A549 (cell line): Measurements from ENCODE around the gene OR4D10. TPM values are rescaled to one million over a fixed set of nuclear protein-coding genes. Genes with fewer than 3 reads are reported as not detected.
A peak's percentile ranks its signal among the peaks of the same experiment; 100 is the strongest.

Experiments used
- ATAC-seq, 2 experiments: fragments of 200-7000 bp in 1 of 2; fragments of >200 bp in 1 of 2; cut with Nextera tagmentation in 1 of 2; cut with Tn5 transposase in 1 of 2; 3 replicates each; pipeline versions ENCODE4 v1.8.0 to v1.9.1; 2018 to 2020; ENCODE audit warnings: mild to moderate bottlenecking in 1 of 2, moderate library complexity in 1 of 2
- CTCF ChIA-PET: fragments of 300-600 bp; sonication (Branson Sonifier 250); formaldehyde crosslinking; extraction: SDS; loops from one replicate; lab custom pipeline; 2021; ENCODE audit warnings: antibody characterized with exemption, inconsistent platforms; lab: Yijun Ruan, JAX
- POLR2A ChIA-PET: fragments of 350-600 bp; formaldehyde crosslinking; extraction: SDS; loops from one replicate; lab custom pipeline; 2021; ENCODE audit warnings: antibody characterized with exemption, inconsistent platforms; lab: Yijun Ruan, JAX
- DNase-seq, 2 experiments: peaks; one replicate each; pipeline versions ENCODE4 v3.0.0 to v3.0.0-alpha.2; 2011 to 2016; ENCODE audit warnings: low read depth in 1 of 2, low spot score in 1 of 2
- FAIRE-seq: peaks from 2 replicates; lab custom pipeline; 2011; peaks lifted over from hg19 to GRCh38; lab: Jason Lieb, UNC
- H3K27ac ChIP-seq, 2 experiments: fragments of >200 bp; sonication (Bioruptor Twin); formaldehyde crosslinking; 3 replicates each; pipeline ENCODE4 v1.5.1; 2016 to 2017
- H3K4me1 ChIP-seq: fragments of >200 bp; sonication (Bioruptor Twin); formaldehyde crosslinking; 3 replicates; pipeline ENCODE4 v1.6.1; 2016
- H3K4me2 ChIP-seq: fragments of >200 bp; sonication (Bioruptor Twin); formaldehyde crosslinking; 3 replicates; pipeline ENCODE4 v1.6.1; 2016
- H3K4me3 ChIP-seq: fragments of >200 bp; sonication (Bioruptor Twin); formaldehyde crosslinking; 3 replicates; pipeline ENCODE4 v1.5.1; 2016
- H3K9me3 ChIP-seq: fragments of >200 bp; sonication (Bioruptor Twin); formaldehyde crosslinking; 3 replicates; pipeline ENCODE4 v1.6.1; 2016
- CBX2 ChIP-seq: fragments of 200-600 bp; sonication (generic); IDR thresholded peaks from 2 replicates; pipeline ENCODE4 v1.6.1; 2016; ENCODE audit warnings: low read depth, mild to moderate bottlenecking, borderline replicate concordance
- CBX8 ChIP-seq: fragments of 200-600 bp; sonication (generic); IDR thresholded peaks from 2 replicates; pipeline ENCODE4 v1.6.1; 2016
- CHD2 ChIP-seq: fragments of 150-350 bp; IDR thresholded peaks from 2 replicates; pipeline ENCODE4 v1.6.1; 2014; ENCODE audit warnings: low read length; ENCODE audit not compliant: partially characterized antibody
- CHD4 ChIP-seq: fragments of 200-600 bp; sonication (generic); IDR thresholded peaks from 2 replicates; pipeline ENCODE4 v1.6.1; 2016; ENCODE audit warnings: antibody characterized with exemption, mild to moderate bottlenecking, borderline replicate concordance
- EHF ChIP-seq: fragments of 250-450 bp; sonication (Bioruptor Pico); IDR thresholded peaks from 2 replicates; pipeline ENCODE4 v1.5.0; 2020; ENCODE audit warnings: mild to moderate bottlenecking
- EHMT2 ChIP-seq: fragments of 200-600 bp; sonication (generic); IDR thresholded peaks from 2 replicates; pipeline ENCODE4 v1.6.1; 2016; ENCODE audit warnings: antibody characterized with exemption, low read depth, mild to moderate bottlenecking, moderate library complexity
- EP300 ChIP-seq, 2 experiments: fragments of >200 bp; sonication (Bioruptor Twin); formaldehyde crosslinking; IDR thresholded peaks; 2 replicates in 1 of 2; 3 replicates in 1 of 2; pipeline ENCODE4 v1.6.1; 2016 to 2017
- FOSB ChIP-seq: fragments of 250-450 bp; sonication (Bioruptor Pico); IDR thresholded peaks from 2 replicates; pipeline ENCODE4 v1.5.0; 2020; ENCODE audit warnings: mild to moderate bottlenecking, moderate library complexity
- FOXS1 ChIP-seq: fragments of 250-450 bp; sonication (Bioruptor Pico); IDR thresholded peaks from 2 replicates; pipeline ENCODE4 v1.5.0; 2020; ENCODE audit warnings: mild to moderate bottlenecking, moderate library complexity
- HDAC2 ChIP-seq: fragments of 200-600 bp; sonication (generic); IDR thresholded peaks from 2 replicates; pipeline ENCODE4 v1.6.1; 2016
- HEYL ChIP-seq: fragments of 250-450 bp; sonication (Bioruptor Pico); IDR thresholded peaks from 2 replicates; pipeline ENCODE4 v1.8.0; 2021; ENCODE audit warnings: mild to moderate bottlenecking, moderate library complexity
- HOXA7 ChIP-seq: fragments of 250-450 bp; sonication (Bioruptor Pico); IDR thresholded peaks from 2 replicates; pipeline ENCODE4 v1.5.0; 2020; ENCODE audit warnings: mild to moderate bottlenecking, moderate library complexity
- HOXB5 ChIP-seq: fragments of 250-450 bp; sonication (Bioruptor Pico); IDR thresholded peaks from 2 replicates; pipeline ENCODE4 v1.5.0; 2020; ENCODE audit warnings: mild to moderate bottlenecking, moderate library complexity
- JUNB ChIP-seq: fragments of >200 bp; sonication (Bioruptor Twin); formaldehyde crosslinking; IDR thresholded peaks from 2 replicates; pipeline ENCODE4 v1.6.1; 2016
- KDM1A ChIP-seq: fragments of 200-600 bp; sonication (generic); IDR thresholded peaks from 2 replicates; pipeline ENCODE4 v1.6.1; 2016; ENCODE audit warnings: low read depth, mild to moderate bottlenecking
- MAZ ChIP-seq: fragments of 150-350 bp; IDR thresholded peaks from 2 replicates; pipeline ENCODE4 v1.6.1; 2014; ENCODE audit warnings: antibody characterized with exemption, low read depth, low read length, borderline replicate concordance
- NFE2L2 ChIP-seq: fragments of 150-350 bp; conservative IDR thresholded peaks from 2 replicates; pipeline ENCODE4 v1.6.1; 2014; ENCODE audit warnings: low read length
- NR3C1 ChIP-seq: fragments of >200 bp; sonication (Bioruptor Twin); formaldehyde crosslinking; IDR thresholded peaks from 3 replicates; pipeline ENCODE4 v1.6.1; 2017
- PHF8 ChIP-seq: fragments of 200-600 bp; sonication (generic); IDR thresholded peaks from 2 replicates; pipeline ENCODE4 v1.6.1; 2016; ENCODE audit warnings: low read depth, mild to moderate bottlenecking, antibody characterized with exemption, moderate library complexity, borderline replicate concordance
- POLR2A ChIP-seq: IDR thresholded peaks from 2 replicates; pipeline ENCODE4 v1.6.1; 2012; ENCODE audit warnings: mild to moderate bottlenecking, low read length
- RCOR1 ChIP-seq: fragments of 150-350 bp; IDR thresholded peaks from 2 replicates; pipeline ENCODE4 v1.6.1; 2014; ENCODE audit warnings: antibody characterized with exemption, low read length, low read depth
- RNF2 ChIP-seq: fragments of 200-600 bp; sonication (generic); IDR thresholded peaks from 2 replicates; pipeline ENCODE4 v1.6.1; 2016; ENCODE audit warnings: low read depth, mild to moderate bottlenecking, antibody characterized with exemption, moderate library complexity, borderline replicate concordance
- SREBF2 ChIP-seq: fragments of 450-650 bp; IDR thresholded peaks from 2 replicates; pipeline ENCODE4 v1.6.1; 2014; ENCODE audit warnings: mild to moderate bottlenecking, moderate library complexity
- TP53 ChIP-seq: fragments of 250-450 bp; sonication (Bioruptor Pico); IDR thresholded peaks from 2 replicates; pipeline ENCODE4 v1.5.0; 2021; ENCODE audit warnings: mild to moderate bottlenecking, moderate library complexity
- ZNF302 ChIP-seq: fragments of 250-450 bp; sonication (Bioruptor Pico); IDR thresholded peaks from 2 replicates; pipeline ENCODE4 v1.9.0; 2021; ENCODE audit warnings: inconsistent platforms, mild to moderate bottlenecking, moderate library complexity
- ZSCAN20 ChIP-seq: fragments of 250-450 bp; sonication (Bioruptor Pico); IDR thresholded peaks from 2 replicates; pipeline ENCODE4 v1.8.0; 2022; ENCODE audit warnings: mild to moderate bottlenecking, moderate library complexity
- WGBS: methylation state at CpG from one replicate; pipeline ENCODE4 v1.1.6; 2017; ENCODE audit errors: missing lambda C conversion rate; 5-methylcytosine and 5-hydroxymethylcytosine counted together
- polyA plus RNA-seq, 4 experiments: library from polyadenylated mRNA; depleted of rRNA in 3 of 4; stranded (reverse); fragments of >200 nt; fragmentation: RNase III in 1 of 4; extraction: RNeasy Plus Mini Kit Qiagen cat#74134 plus additional on column Dnase treatment in 1 of 4; gene quantifications; 2 replicates in 3 of 4; 3 replicates in 1 of 4; pipeline ENCODE4 v1.2.3, GENCODE V29; 2011 to 2017
- TF ChIP-seq, protein P1 (sequence below): IDR thresholded peaks from 2 replicates; pipeline ENCODE4 v1.6.1; 2012
- TF ChIP-seq, protein P2 (sequence below): fragments of 450-650 bp; IDR thresholded peaks from 2 replicates; pipeline ENCODE4 v1.6.1; 2014; ENCODE audit warnings: antibody characterized with exemption
- TF ChIP-seq, protein P3 (sequence below): fragments of >200 bp; sonication (Bioruptor Twin); formaldehyde crosslinking; IDR thresholded peaks from 3 replicates; pipeline ENCODE4 v1.5.1; 2016
- TF ChIP-seq, protein P4 (sequence below): fragments of 250-450 bp; sonication (Bioruptor Pico); IDR thresholded peaks from 2 replicates; pipeline ENCODE4 v1.5.0; 2020; ENCODE audit warnings: low read depth, mild to moderate bottlenecking, moderate library complexity
- TF ChIP-seq, protein P5 (sequence below): fragments of 250-450 bp; sonication (Bioruptor Pico); IDR thresholded peaks from 2 replicates; pipeline ENCODE4 v1.5.0; 2021; ENCODE audit warnings: mild to moderate bottlenecking, moderate library complexity, borderline replicate concordance

The OR4D10 gene
- polyA plus RNA-seq, 2 of the 4 experiments (the other 2 are of a cell fraction), result not detected

DNA sequence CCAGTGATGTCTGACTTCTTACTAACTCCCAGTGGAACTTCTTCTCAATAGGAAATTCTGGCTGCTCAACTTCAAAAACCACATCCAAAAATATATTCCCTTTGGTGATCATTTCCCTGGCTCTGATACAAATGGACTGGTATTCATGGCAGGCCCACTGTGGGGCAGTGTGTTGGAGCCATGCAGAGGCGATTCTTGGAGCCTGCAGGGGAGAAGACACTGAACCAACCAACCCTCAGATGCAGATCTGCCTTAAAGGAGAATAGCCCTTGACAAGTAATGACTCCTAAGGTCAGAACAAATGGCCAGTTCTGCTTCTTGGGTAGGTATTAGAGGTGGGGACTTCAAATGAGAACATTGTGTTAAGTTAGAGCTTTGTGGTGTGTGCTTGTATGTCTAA, 50.4 kb downstream of the OR4D10 start:
- WGBS, result 8% methylated on average over 1 of the region's 1 CpG
- peak; percentile 87 to 89 for ATAC-seq
- no peak for TF ChIP-seq POLR2A
- no peak for TF ChIP-seq ZSCAN20
- TF ChIP-seq, protein P1, sequence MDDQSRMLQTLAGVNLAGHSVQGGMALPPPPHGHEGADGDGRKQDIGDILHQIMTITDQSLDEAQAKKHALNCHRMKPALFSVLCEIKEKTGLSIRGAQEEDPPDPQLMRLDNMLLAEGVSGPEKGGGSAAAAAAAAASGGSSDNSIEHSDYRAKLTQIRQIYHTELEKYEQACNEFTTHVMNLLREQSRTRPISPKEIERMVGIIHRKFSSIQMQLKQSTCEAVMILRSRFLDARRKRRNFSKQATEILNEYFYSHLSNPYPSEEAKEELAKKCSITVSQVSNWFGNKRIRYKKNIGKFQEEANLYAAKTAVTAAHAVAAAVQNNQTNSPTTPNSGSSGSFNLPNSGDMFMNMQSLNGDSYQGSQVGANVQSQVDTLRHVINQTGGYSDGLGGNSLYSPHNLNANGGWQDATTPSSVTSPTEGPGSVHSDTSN, result no peak
- no peak for TF ChIP-seq HOXB5
- TF ChIP-seq CHD2, result no peak
- TF ChIP-seq, protein P2, sequence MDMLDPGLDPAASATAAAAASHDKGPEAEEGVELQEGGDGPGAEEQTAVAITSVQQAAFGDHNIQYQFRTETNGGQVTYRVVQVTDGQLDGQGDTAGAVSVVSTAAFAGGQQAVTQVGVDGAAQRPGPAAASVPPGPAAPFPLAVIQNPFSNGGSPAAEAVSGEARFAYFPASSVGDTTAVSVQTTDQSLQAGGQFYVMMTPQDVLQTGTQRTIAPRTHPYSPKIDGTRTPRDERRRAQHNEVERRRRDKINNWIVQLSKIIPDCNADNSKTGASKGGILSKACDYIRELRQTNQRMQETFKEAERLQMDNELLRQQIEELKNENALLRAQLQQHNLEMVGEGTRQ, result no peak
- TF ChIP-seq HDAC2, result no peak
- TF ChIP-seq CBX2, result no peak
- TF ChIP-seq FOXS1, result no peak
- TF ChIP-seq FOSB (CRISPR knock-in tag), result no peak
- TF ChIP-seq NR3C1, result no peak
- no peak for TF ChIP-seq RCOR1
- FAIRE-seq, result no peak
- ChIA-PET POLR2A (no interaction called here), CTCF (interaction anchor here (1.0 kb wide), 1 partner anchor 31 kb away, joined by 3 read pairs; no protein-coding TSS in a partner anchor)
- H3K27ac ChIP-seq, result no peak overlapping the region
- no peaks in the 10 kb centered on the region for H3K4me1 ChIP-seq
- no peak overlapping the region for H3K4me3 ChIP-seq
- peak in 1 of 2 experiments; percentile 30 for DNase-seq
- no peak overlapping the region for H3K4me2 ChIP-seq
- H3K9me3 ChIP-seq, result no peaks in the 10 kb centered on the region

DNA sequence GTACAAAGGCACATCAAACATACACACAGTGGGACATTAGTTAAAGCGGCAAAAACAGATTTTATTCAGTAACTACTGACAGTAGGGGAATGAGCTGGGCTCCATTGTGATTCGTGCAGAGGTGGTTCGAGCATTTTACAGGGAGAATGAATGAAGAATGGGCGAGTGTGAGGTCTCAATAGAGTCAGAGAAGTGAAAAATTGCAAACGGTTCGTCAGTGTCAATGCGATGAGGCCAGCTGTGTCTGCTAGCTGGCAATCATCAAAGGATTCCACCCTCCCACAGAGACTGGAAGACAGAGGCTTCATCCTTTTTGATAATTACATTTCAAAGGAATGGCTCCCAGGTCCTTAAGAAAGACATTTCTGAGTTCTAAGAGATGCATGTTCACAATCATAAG, 55.6 kb downstream of the OR4D10 start:
- H3K4me1 ChIP-seq, result no peaks in the 10 kb centered on the region
- POLR2A ChIA-PET, result no interaction called here
- WGBS, result 63% methylated on average over 7 of the region's 7 CpGs
- no peak for ATAC-seq
- FAIRE-seq, result no peak
- H3K27ac ChIP-seq, result no peak overlapping the region
- no peak overlapping the region for H3K4me2 ChIP-seq
- CTCF ChIA-PET, result interaction anchor here (0.6 to 2.9 kb wide), 3 partner anchors 8 to 21 kb away, joined by 3 to 18 read pairs (median 3); no protein-coding TSS in a partner anchor
- no peak for DNase-seq
- TF ChIP-seq JUNB, result no peak
- TF ChIP-seq, protein P3, sequence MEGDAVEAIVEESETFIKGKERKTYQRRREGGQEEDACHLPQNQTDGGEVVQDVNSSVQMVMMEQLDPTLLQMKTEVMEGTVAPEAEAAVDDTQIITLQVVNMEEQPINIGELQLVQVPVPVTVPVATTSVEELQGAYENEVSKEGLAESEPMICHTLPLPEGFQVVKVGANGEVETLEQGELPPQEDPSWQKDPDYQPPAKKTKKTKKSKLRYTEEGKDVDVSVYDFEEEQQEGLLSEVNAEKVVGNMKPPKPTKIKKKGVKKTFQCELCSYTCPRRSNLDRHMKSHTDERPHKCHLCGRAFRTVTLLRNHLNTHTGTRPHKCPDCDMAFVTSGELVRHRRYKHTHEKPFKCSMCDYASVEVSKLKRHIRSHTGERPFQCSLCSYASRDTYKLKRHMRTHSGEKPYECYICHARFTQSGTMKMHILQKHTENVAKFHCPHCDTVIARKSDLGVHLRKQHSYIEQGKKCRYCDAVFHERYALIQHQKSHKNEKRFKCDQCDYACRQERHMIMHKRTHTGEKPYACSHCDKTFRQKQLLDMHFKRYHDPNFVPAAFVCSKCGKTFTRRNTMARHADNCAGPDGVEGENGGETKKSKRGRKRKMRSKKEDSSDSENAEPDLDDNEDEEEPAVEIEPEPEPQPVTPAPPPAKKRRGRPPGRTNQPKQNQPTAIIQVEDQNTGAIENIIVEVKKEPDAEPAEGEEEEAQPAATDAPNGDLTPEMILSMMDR, result no peak
- TF ChIP-seq KDM1A, result no peak
- TF ChIP-seq HOXA7 (CRISPR knock-in tag), result no peak
- TF ChIP-seq EHMT2, result no peak
- TF ChIP-seq SREBF2, result no peak
- TF ChIP-seq, protein P4, sequence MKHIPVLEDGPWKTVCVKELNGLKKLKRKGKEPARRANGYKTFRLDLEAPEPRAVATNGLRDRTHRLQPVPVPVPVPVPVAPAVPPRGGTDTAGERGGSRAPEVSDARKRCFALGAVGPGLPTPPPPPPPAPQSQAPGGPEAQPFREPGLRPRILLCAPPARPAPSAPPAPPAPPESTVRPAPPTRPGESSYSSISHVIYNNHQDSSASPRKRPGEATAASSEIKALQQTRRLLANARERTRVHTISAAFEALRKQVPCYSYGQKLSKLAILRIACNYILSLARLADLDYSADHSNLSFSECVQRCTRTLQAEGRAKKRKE (CRISPR knock-in tag), result no peak
- TF ChIP-seq FOXS1, result no peak
- TF ChIP-seq CBX8, result no peak
- TF ChIP-seq, protein P5, sequence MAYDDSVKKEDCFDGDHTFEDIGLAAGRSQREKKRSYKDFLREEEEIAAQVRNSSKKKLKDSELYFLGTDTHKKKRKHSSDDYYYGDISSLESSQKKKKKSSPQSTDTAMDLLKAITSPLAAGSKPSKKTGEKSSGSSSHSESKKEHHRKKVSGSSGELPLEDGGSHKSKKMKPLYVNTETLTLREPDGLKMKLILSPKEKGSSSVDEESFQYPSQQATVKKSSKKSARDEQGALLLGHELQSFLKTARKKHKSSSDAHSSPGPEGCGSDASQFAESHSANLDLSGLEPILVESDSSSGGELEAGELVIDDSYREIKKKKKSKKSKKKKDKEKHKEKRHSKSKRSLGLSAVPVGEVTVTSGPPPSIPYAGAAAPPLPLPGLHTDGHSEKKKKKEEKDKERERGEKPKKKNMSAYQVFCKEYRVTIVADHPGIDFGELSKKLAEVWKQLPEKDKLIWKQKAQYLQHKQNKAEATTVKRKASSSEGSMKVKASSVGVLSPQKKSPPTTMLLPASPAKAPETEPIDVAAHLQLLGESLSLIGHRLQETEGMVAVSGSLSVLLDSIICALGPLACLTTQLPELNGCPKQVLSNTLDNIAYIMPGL (CRISPR knock-in tag), result no peak
- no peak for TF ChIP-seq EP300 (IDR thresholded peaks at IDR 0.05)
- no peak for TF ChIP-seq TP53 (CRISPR knock-in tag)
- no peak for TF ChIP-seq ZNF302 (CRISPR knock-in tag)
- no peak for TF ChIP-seq EHF
- no peak for TF ChIP-seq RNF2
- no peak for TF ChIP-seq HEYL (CRISPR knock-in tag)
- TF ChIP-seq MAZ, result no peak
- TF ChIP-seq NFE2L2, result no peak
- no peak for TF ChIP-seq PHF8
- TF ChIP-seq CHD4, result no peak
- no peaks in the 10 kb centered on the region for H3K9me3 ChIP-seq
- H3K4me3 ChIP-seq, result no peak overlapping the region
